ENCODE measurements around the gene CYRIA. TPM values are rescaled to one million over a fixed set of nuclear protein-coding genes. Genes with fewer than 3 reads are reported as not detected.

CYRIA gene
- total and polyA plus RNA-seq, 9 donors: 4.0 to 21.3 (median 13.2) TPM

DNA sequence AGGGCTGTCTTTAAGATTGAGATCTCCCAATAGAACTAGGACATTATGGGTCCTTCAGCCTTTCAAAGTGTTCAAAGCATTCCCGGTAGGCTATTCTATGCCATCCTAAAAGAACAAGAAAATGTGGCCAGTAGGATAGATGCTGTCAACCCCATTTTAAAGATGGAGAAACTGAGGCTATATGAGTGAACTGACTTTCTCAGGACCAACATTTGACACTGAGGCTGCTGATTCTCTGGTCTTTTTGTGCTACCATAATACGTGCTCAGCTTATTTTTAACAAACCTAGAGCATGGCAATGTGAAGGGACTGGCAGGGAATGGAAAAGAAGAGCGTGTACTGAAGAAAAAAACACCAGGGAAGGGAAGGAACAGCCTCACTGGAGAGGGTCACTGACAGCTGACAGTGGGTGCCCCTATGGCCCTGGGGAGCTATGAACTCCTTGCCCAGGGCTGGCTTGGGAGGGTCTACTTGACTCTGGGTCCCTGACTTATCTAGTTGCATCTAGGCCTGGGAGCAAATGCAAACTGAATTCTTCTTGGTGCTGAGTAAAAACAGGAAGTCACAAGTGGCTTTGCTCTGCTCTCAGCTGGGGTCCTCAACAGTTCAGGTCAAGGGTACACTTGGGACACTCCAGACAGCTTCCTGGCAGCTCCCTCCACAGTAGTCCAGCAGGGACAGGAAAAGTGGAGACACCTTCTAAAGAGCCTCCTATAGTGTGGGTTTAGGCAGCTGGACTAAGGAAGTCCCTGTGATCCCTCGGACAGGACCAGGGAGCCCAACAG, 2.3 kb downstream of the CYRIA start:
- DNase-seq: no peak
- H3K36me3 ChIP-seq: no peaks in the 10 kb centered on the region
- no peak overlapping the region for H3K27ac ChIP-seq
- TF ChIP-seq POLR2A (IDR thresholded peaks at IDR 0.05): no peak
- TF ChIP-seq EP300 (IDR thresholded peaks at IDR 0.05): no peak
- TF ChIP-seq, protein P1, sequence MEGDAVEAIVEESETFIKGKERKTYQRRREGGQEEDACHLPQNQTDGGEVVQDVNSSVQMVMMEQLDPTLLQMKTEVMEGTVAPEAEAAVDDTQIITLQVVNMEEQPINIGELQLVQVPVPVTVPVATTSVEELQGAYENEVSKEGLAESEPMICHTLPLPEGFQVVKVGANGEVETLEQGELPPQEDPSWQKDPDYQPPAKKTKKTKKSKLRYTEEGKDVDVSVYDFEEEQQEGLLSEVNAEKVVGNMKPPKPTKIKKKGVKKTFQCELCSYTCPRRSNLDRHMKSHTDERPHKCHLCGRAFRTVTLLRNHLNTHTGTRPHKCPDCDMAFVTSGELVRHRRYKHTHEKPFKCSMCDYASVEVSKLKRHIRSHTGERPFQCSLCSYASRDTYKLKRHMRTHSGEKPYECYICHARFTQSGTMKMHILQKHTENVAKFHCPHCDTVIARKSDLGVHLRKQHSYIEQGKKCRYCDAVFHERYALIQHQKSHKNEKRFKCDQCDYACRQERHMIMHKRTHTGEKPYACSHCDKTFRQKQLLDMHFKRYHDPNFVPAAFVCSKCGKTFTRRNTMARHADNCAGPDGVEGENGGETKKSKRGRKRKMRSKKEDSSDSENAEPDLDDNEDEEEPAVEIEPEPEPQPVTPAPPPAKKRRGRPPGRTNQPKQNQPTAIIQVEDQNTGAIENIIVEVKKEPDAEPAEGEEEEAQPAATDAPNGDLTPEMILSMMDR (IDR thresholded peaks at IDR 0.05): no peak
- H3K4me3 ChIP-seq: no peak overlapping the region
- intact Hi-C loops (cut with DNase I): loop anchor here in 2 of 4 donors (10.0 kb wide), 2 partner anchors 49 to 91 kb away; no protein-coding TSS in a partner anchor
- peaks cover 8% of the 10 kb centered on the region for H3K4me1 ChIP-seq (ENCODE audit: insufficient read depth)
- WGBS, 3 donors: 92 to 96% (median 96%) methylated on average over 4 of the region's 4 CpGs
- no peaks in the 10 kb centered on the region for H3K9me3 ChIP-seq
- no peaks in the 10 kb centered on the region for H3K27me3 ChIP-seq

DNA sequence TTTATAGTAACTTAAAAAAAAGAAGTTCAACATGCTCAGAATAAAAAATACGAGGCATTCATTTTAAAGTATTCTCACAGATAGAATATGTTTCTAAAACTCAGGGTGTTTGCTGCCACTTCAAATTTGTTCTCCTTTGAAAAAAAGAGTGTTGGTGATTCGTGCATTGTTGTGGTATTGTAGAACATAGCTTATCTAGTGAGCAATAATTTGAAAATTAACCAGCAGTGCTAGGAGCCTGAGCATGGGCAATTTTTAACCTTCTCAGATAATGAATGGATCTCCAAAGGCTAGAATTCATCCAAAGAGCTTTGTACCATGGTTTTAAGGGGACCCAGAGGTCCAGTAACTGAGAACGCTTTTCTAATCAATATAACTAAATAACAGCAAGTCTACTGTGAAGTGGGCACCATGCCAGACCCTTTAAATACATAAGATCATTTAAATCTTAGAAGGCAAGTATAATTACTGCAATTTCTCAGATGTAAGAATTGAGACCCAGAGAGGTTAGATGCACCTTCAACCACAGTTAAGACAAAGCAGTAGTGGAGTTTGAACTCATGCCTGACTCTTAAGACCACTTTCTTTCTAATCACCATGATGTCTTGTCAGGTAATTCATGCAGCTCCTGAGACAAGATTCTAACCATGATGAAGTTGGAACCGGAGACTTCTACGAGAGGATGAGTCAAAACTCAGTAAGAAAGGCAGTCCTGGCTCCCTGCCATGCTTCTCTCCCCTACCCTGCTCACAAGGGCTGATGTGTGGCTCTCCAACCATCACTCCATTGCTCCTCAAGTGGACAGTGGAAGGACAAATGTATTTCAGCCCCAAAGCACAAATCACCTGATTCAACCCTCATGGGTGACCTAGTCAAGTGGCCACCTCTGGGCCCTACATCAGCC, 3.4 kb downstream of the CYRIA start:
- peak in 1 of 5 donors; percentile 60 for DNase-seq
- no peaks in the 10 kb centered on the region for H3K36me3 ChIP-seq
- TF ChIP-seq POLR2A (IDR thresholded peaks at IDR 0.05) (no peak), EP300 (IDR thresholded peaks at IDR 0.05) (no peak)
- TF ChIP-seq, protein P1 (IDR thresholded peaks at IDR 0.05): no peak
- H3K9me3 ChIP-seq: no peaks in the 10 kb centered on the region
- H3K4me1 ChIP-seq (ENCODE audit: insufficient read depth): peaks cover 8% of the 10 kb centered on the region
- H3K4me3 ChIP-seq: no peak overlapping the region
- 74 to 81% (median 81%) methylated on average over 5 of the region's 5 CpGs for WGBS, 3 donors
- no peak overlapping the region for H3K27ac ChIP-seq
- H3K27me3 ChIP-seq: no peaks in the 10 kb centered on the region
- intact Hi-C loops (cut with DNase I): loop anchor here in 2 of 4 donors (10.0 kb wide), 2 partner anchors 47 to 93 kb away; no protein-coding TSS in a partner anchor

DNA sequence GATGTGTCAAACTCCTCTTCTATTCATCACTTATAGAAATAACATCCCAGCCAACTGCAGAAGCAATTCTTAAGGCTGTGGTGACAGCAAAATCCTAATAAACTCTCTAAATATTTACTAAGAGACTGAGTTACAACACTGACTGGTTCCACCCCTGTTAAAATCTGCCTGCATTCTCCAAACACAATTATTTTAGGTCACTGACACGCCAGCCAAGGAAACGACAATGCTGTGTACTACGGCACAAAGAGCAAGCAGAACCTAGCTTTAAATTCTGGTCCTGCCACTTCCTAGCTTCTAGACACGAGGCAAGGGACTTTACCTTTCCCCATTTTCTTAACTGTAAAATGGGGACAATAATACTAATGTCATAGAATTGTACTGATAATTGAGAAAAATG, 4.1 kb downstream of the CYRIA start:
- intact Hi-C loops (cut with DNase I): loop anchor here in 2 of 4 donors (10.0 kb wide), 2 partner anchors 47 to 93 kb away; no protein-coding TSS in a partner anchor
- TF ChIP-seq POLR2A (IDR thresholded peaks at IDR 0.05) (no peak), EP300 (IDR thresholded peaks at IDR 0.05) (no peak)
- TF ChIP-seq, protein P1 (IDR thresholded peaks at IDR 0.05): no peak
- no peaks in the 10 kb centered on the region for H3K9me3 ChIP-seq
- DNase-seq: no peak
- H3K27ac ChIP-seq: no peak overlapping the region
- H3K4me1 ChIP-seq (ENCODE audit: insufficient read depth): peaks cover 11% of the 10 kb centered on the region
- 75 to 80% (median 77%) methylated on average over 4 of the region's 4 CpGs for WGBS, 3 donors
- no peaks in the 10 kb centered on the region for H3K27me3 ChIP-seq
- no peak overlapping the region for H3K4me3 ChIP-seq
- H3K36me3 ChIP-seq: no peaks in the 10 kb centered on the region

DNA sequence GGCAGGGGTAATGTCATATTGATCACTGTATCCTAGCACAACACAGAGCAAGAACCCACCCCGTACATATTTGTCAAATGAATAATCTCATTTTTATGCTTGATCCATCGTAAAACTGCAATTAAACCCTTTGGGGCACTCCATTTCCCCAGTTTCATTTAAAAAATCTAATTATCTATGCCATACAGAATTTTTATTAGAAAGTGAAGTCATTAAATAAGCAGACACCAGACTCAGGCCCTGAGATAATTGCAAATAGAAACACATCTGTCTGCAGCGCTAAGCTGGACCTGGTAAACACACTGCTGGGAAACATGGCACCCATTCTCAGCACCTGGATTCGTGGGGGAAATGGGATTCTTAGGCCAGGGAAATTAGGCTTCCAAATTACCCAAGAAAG, 5.1 kb downstream of the CYRIA start:
- TF ChIP-seq EP300 (IDR thresholded peaks at IDR 0.05): no peak
- no peak for TF ChIP-seq POLR2A (IDR thresholded peaks at IDR 0.05)
- Histone ChIP-seq H3K4me1 (ENCODE audit: insufficient read depth) (peaks cover 11% of the 10 kb centered on the region), H3K4me3 (no peak overlapping the region), H3K27ac (no peak overlapping the region), H3K36me3 (no peaks in the 10 kb centered on the region), H3K9me3 (no peaks in the 10 kb centered on the region), H3K27me3 (no peaks in the 10 kb centered on the region)
- intact Hi-C loops (cut with DNase I): loop anchor here in 2 of 4 donors (10.0 kb wide), 2 partner anchors 46 to 94 kb away; no protein-coding TSS in a partner anchor
- DNase-seq: no peak
- 67 to 93% (median 68%) methylated on average over 4 of the region's 4 CpGs for WGBS, 3 donors

Data from ovary (tissue), 9 donors.